LNCAP (cell line): ENCODE measurements around the gene STKLD1.

Experiments
- CTCF ChIP-seq: fragments of 450-650 bp; IDR thresholded peaks from 2 replicates; pipeline ENCODE4 v1.5.1; 2017; ENCODE audit warnings: mild to moderate bottlenecking

Gene STKLD1

GRCh38 chr9:133386338-133386737 lies 10.2 kb downstream of the STKLD1 start:
- TF ChIP-seq CTCF: no peak

- no peak for TF ChIP-seq CTCF
Measured at GRCh38 chr9:133387680-133388079, 11.5 kb downstream of the STKLD1 start.

- no peak for TF ChIP-seq CTCF
Measured at GRCh38 chr9:133389025-133389557, 12.9 kb downstream of the STKLD1 start.

- no peak for TF ChIP-seq CTCF
Measured at GRCh38 chr9:133389562-133389961, 13.4 kb downstream of the STKLD1 start.

- no peak for TF ChIP-seq CTCF
Measured at GRCh38 chr9:133390713-133391112, 14.5 kb downstream of the STKLD1 start.

GRCh38 chr9:133393399-133393798 lies 17.2 kb downstream of the STKLD1 start:
- TF ChIP-seq CTCF: no peak

GRCh38 chr9:133394687-133395271 lies 18.6 kb downstream of the STKLD1 start:
- TF ChIP-seq CTCF: no peak

- TF ChIP-seq CTCF: peak; percentile 28; the same call in 1 of the 2 replicates
Measured at GRCh38 chr9:133396952-133397351, 20.8 kb downstream of the STKLD1 start.
